Osteocyte (in vitro differentiated cells): Measurements from ENCODE around the gene KLHDC4. TPM values are rescaled to one million over a fixed set of nuclear protein-coding genes. Genes with fewer than 3 reads are reported as not detected.

ENCODE experiments used
- DNase-seq: peaks from one replicate; pipeline ENCODE4 v3.0.0; 2021; ENCODE audit warnings: mixed read lengths; ENCODE audit not compliant: unreplicated experiment; ENCODE audit errors: extremely low spot score
- H3K27ac Mint-ChIP-seq: one replicate; pipeline ENCODE4 v1.8.0; 2021; ENCODE audit warnings: mild to moderate bottlenecking, mixed read lengths; ENCODE audit not compliant: unreplicated experiment
- H3K27me3 Mint-ChIP-seq: one replicate; pipeline ENCODE4 v1.8.0; 2021; ENCODE audit warnings: mixed read lengths; ENCODE audit not compliant: unreplicated experiment
- H3K36me3 Mint-ChIP-seq: one replicate; pipeline ENCODE4 v1.8.0; 2021; ENCODE audit warnings: mixed read lengths; ENCODE audit not compliant: unreplicated experiment
- H3K4me1 Mint-ChIP-seq: one replicate; pipeline ENCODE4 v1.8.0; 2021; ENCODE audit warnings: mixed read lengths; ENCODE audit not compliant: unreplicated experiment
- H3K4me3 Mint-ChIP-seq: one replicate; pipeline ENCODE4 v1.8.0; 2021; ENCODE audit warnings: mild to moderate bottlenecking, moderate library complexity, mixed read lengths; ENCODE audit not compliant: unreplicated experiment
- H3K9me3 Mint-ChIP-seq: one replicate; pipeline ENCODE4 v1.8.0; 2021; ENCODE audit warnings: mixed read lengths; ENCODE audit not compliant: unreplicated experiment
- CTCF ChIP-seq: fragments of 200-600 bp; sonication (generic); IDR thresholded peaks from 2 replicates; pipeline ENCODE4 v1.5.0; 2021; ENCODE audit warnings: antibody characterized with exemption, mild to moderate bottlenecking, moderate library complexity
- total RNA-seq: library from RNA; stranded (reverse); gene quantifications from 2 replicates; pipeline ENCODE4 v1.2.1, GENCODE V29; 2021

The KLHDC4 gene
- total RNA-seq, 1 donor from 2014 or later, result 31.0 TPM

DNA sequence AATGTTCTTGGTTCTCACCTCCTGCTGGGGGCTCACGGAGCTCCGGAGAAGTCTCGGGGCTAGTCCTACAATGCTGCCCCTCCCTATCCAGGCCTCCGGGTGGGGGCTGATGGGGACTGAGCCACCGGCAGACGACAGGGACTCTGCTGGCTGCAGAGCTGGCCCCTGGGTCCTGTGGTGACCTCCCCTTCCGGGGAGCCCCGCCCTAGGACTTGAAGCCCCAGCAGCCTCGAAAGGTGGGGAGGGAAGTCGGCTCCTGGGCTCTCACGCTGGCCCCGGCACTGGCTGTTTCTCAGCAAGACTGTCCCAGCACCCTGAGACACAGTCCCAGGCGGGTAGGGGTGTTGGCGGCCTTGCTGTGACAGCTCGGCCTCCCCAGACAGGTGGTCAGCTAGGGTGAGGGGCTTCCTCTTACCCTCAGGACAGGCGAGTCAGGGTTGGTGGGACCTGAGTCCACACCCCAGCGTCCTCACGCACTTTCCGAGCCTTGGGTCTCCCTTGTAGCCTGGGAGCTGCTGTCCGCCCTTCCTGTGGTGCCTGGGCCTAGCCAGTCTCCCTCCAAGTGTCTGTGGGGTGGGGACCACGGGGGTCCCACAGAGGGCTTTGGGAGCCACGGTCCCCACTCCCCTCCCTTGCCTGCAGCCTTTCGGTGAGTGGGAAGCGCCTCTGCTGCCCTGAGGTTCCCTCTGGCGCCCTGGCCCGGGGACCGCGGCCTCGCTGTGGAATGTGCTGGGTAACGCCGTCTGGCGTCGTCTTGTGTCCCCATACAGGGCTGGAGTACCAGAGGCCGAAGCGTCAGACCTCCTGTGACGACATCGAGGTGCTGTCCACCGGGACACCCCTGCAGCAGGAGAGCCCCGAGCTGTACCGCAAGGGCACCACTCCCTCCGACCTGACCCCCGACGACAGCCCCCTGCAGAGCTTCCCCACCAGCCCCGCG is 76.6 kb downstream of the KLHDC4 start:
- H3K9me3 Mint-ChIP-seq, result no peaks in the 10 kb centered on the region
- no peaks in the 10 kb centered on the region for H3K4me1 Mint-ChIP-seq
- no peak for DNase-seq
- H3K27ac Mint-ChIP-seq, result no peak overlapping the region
- H3K4me3 Mint-ChIP-seq, result no peak overlapping the region
- no peak for TF ChIP-seq CTCF
- no peaks in the 10 kb centered on the region for H3K27me3 Mint-ChIP-seq
- no peaks in the 10 kb centered on the region for H3K36me3 Mint-ChIP-seq

GRCh38 chr16:87687998-87688529 is 77.7 kb downstream of the KLHDC4 start:
- Mint-ChIP-seq H3K4me3 (no peak overlapping the region), H3K27ac (no peak overlapping the region), H3K4me1 (no peaks in the 10 kb centered on the region), H3K36me3 (no peaks in the 10 kb centered on the region), H3K27me3 (no peaks in the 10 kb centered on the region), H3K9me3 (no peaks in the 10 kb centered on the region)
- TF ChIP-seq CTCF, result no peak
- no peak for DNase-seq

GRCh38 chr16:87687126-87687910 is 78.5 kb downstream of the KLHDC4 start:
- no peak for DNase-seq
- Mint-ChIP-seq H3K36me3 (no peaks in the 10 kb centered on the region), H3K27me3 (no peaks in the 10 kb centered on the region), H3K27ac (no peak overlapping the region), H3K9me3 (no peaks in the 10 kb centered on the region), H3K4me1 (no peaks in the 10 kb centered on the region), H3K4me3 (no peak overlapping the region)
- TF ChIP-seq CTCF, result no peak

DNA sequence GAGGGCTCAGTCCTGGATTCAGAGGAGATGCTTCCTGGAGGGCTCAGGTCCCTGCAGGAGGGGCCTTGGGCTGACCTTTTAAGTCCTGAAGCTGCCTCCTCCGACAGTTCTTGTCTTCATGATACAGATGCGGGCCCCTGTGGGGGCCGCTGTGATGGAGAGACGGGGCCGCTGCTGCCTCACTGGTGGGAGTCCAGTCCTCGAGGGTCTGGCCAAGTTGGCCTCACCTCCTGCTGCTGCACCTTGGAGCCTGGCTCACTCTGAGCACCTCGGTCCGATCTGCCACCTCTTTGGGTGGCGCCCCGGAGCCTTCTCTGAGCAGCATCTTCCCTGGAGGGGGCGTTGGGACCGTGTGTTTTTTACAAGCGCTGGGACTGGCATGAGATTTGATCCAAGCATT is 79.1 kb downstream of the KLHDC4 start:
- Mint-ChIP-seq H3K9me3 (no peaks in the 10 kb centered on the region), H3K4me3 (no peak overlapping the region), H3K4me1 (peaks cover 5% of the 10 kb centered on the region), H3K27ac (no peak overlapping the region), H3K27me3 (no peaks in the 10 kb centered on the region), H3K36me3 (no peaks in the 10 kb centered on the region)
- TF ChIP-seq CTCF, result no peak
- DNase-seq, result no peak

DNA sequence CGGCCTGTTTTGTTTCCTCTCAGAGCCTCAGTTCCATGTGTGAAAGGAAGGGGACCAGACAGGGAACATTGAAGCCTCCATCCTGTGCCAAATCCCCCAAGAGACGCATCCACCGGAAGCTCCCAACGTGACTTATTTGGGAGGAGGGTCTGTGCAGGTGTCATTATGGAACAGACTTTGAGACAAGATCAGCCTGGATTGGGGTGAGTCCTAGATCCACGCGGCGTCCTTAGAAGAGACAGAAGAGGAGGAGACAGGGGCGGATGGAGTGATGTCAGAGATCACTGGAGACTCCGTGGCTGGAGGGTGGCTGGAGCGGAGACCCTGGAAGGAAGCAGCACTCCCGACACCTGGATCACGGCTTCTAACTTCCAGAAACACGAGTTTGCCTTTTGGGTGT is 80.0 kb downstream of the KLHDC4 start:
- H3K4me1 Mint-ChIP-seq, result peaks cover 9% of the 10 kb centered on the region
- TF ChIP-seq CTCF, result no peak
- H3K4me3 Mint-ChIP-seq, result no peak overlapping the region
- DNase-seq, result no peak
- no peaks in the 10 kb centered on the region for H3K27me3 Mint-ChIP-seq
- H3K36me3 Mint-ChIP-seq, result no peaks in the 10 kb centered on the region
- no peaks in the 10 kb centered on the region for H3K9me3 Mint-ChIP-seq
- no peak overlapping the region for H3K27ac Mint-ChIP-seq
